ENCODE results near the gene DTD1.
"Not testable (repeated sequence)": the region's sequence is repeated elsewhere in the genome, so short reads cannot be mapped to it uniquely, and the experiment has no call there.

The DTD1 gene

GRCh38 chr20:18750735-18751134 lies 162.9 kb downstream of the DTD1 start:
- no peaks in the 10 kb centered on the region for H3K36me3 ChIP-seq (ENCODE audit: control insufficient read depth, insufficient read depth, low read length)
- no peak overlapping the region for H3K9ac ChIP-seq (ENCODE audit: low read depth, low read length)
- H3K27me3 ChIP-seq (ENCODE audit: control insufficient read depth, insufficient read depth, low read length): no peaks in the 10 kb centered on the region
- H3K4me3 ChIP-seq (ENCODE audit: low read depth, low read length): no peak overlapping the region
- no peaks in the 10 kb centered on the region for H3K9me3 ChIP-seq (ENCODE audit: control insufficient read depth, insufficient read depth, low read length)
- no peaks in the 10 kb centered on the region for H3K4me1 ChIP-seq (ENCODE audit: control insufficient read depth, insufficient read depth, low read length)

DNA sequence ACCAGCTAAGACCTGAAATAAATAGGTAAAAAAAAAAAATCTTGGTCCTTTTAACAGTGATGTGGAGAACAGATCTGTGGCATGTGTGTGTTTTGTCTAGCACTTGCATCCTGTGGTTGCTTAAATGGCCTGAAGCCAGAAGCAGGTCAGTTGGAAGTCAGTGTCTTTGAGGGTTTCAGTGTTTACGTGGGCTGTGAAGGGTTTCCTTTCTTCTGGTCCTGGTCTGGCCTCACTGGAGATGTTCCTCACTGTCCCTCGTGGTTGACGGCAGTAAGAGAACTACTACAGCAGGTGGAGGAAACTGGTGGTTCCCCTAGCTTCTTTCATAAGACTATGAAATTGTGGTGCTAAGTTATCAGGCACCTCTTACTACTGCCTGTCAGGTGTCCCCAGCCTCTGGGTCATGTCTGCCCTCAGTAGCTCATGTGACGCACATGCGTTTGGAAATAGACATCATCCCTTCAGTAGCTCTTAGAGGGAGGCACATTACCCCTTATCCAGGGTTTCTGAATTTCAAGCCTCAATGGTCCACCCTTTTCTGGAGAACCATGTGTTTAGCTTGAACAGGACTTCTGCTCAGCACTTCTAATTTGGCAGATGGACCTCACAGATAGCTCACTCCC lies 166.3 kb downstream of the DTD1 start:
- no peaks in the 10 kb centered on the region for H3K36me3 ChIP-seq (ENCODE audit: control insufficient read depth, insufficient read depth, low read length)
- no peak overlapping the region for H3K9ac ChIP-seq (ENCODE audit: low read depth, low read length)
- no peaks in the 10 kb centered on the region for H3K27me3 ChIP-seq (ENCODE audit: control insufficient read depth, insufficient read depth, low read length)
- no peak overlapping the region for H3K4me3 ChIP-seq (ENCODE audit: low read depth, low read length)
- H3K4me1 ChIP-seq (ENCODE audit: control insufficient read depth, insufficient read depth, low read length): no peaks in the 10 kb centered on the region
- H3K9me3 ChIP-seq (ENCODE audit: control insufficient read depth, insufficient read depth, low read length): no peaks in the 10 kb centered on the region

DNA sequence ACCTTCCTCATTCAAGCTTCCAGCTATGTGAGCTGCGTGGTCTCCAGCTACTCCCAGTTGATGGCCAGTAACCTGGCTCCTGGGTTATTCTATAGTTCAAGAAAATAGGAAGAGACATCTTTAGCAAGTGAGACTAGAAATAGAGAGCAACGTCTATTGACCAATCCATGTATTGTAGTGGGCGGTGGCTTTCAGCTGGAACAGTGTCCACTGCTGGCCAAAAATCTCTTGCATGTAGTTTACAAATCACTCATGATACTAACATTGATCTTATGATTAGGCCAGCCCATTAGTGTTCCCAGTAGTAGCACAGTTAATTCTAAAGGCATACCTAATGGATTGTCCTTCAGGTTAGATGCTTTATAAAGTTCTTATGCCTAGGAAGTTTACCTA lies 166.8 kb downstream of the DTD1 start:
- H3K4me1 ChIP-seq (ENCODE audit: control insufficient read depth, insufficient read depth, low read length): no peaks in the 10 kb centered on the region
- H3K9me3 ChIP-seq (ENCODE audit: control insufficient read depth, insufficient read depth, low read length): no peaks in the 10 kb centered on the region
- no peaks in the 10 kb centered on the region for H3K27me3 ChIP-seq (ENCODE audit: control insufficient read depth, insufficient read depth, low read length)
- no peak overlapping the region for H3K9ac ChIP-seq (ENCODE audit: low read depth, low read length)
- H3K36me3 ChIP-seq (ENCODE audit: control insufficient read depth, insufficient read depth, low read length): no peaks in the 10 kb centered on the region
- no peak overlapping the region for H3K4me3 ChIP-seq (ENCODE audit: low read depth, low read length)

DNA sequence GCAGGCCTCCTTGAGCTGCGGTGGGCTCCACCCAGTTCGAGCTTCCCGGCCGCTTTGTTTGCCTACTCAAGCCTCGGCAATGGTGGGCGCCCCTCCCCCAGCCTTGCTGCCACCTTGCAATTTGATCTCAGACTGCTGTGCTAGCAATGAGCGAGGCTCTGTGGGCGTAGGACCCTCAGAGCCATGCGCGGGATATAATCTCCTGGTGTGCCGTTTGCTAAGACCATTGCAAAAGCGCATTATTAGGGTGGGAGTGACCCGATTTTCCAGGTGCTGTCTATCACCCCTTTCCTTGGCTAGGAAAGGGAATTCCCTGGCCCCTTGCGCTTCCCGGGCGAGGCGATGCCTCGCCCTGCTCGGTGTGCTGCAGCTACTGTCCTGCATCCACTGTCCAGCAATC lies 173.0 kb downstream of the DTD1 start:
- H3K36me3 ChIP-seq (ENCODE audit: control insufficient read depth, insufficient read depth, low read length); H3K4me1 ChIP-seq (ENCODE audit: control insufficient read depth, insufficient read depth, low read length); H3K4me3 ChIP-seq (ENCODE audit: low read depth, low read length); H3K9me3 ChIP-seq (ENCODE audit: control insufficient read depth, insufficient read depth, low read length); H3K9ac ChIP-seq (ENCODE audit: low read depth, low read length); H3K27me3 ChIP-seq (ENCODE audit: control insufficient read depth, insufficient read depth, low read length): not testable (repeated sequence)

DNA sequence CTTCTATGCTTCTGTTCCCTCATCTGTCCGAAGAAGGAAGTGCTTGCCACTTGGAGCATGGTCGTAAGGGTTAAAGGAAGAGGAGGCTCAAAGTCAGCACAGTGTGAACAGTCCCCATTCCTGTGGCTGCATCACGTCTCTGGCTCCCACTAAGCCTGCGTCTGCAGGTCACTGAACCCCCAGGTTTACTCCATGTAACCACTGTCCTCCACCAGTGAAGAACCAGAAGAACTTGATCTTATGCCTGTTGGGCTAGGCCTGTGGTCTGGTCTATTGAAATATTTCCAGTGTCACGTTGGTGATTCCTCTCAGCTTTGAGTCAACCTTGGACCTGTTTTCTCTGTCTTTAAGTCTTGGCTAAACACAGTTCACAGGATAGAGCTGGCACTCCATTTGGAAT lies 179.8 kb downstream of the DTD1 start:
- Histone ChIP-seq H3K27me3 (ENCODE audit: control insufficient read depth, insufficient read depth, low read length) (no peaks in the 10 kb centered on the region), H3K9ac (ENCODE audit: low read depth, low read length) (no peak overlapping the region), H3K4me1 (ENCODE audit: control insufficient read depth, insufficient read depth, low read length) (no peaks in the 10 kb centered on the region), H3K4me3 (ENCODE audit: low read depth, low read length) (no peak overlapping the region), H3K9me3 (ENCODE audit: control insufficient read depth, insufficient read depth, low read length) (no peaks in the 10 kb centered on the region), H3K36me3 (ENCODE audit: control insufficient read depth, insufficient read depth, low read length) (no peaks in the 10 kb centered on the region)

GRCh38 chr20:18773566-18773965 lies 185.7 kb downstream of the DTD1 start:
- H3K36me3 ChIP-seq (ENCODE audit: control insufficient read depth, insufficient read depth, low read length): no peaks in the 10 kb centered on the region
- no peaks in the 10 kb centered on the region for H3K27me3 ChIP-seq (ENCODE audit: control insufficient read depth, insufficient read depth, low read length)
- no peak overlapping the region for H3K4me3 ChIP-seq (ENCODE audit: low read depth, low read length)
- H3K4me1 ChIP-seq (ENCODE audit: control insufficient read depth, insufficient read depth, low read length): no peaks in the 10 kb centered on the region
- H3K9ac ChIP-seq (ENCODE audit: low read depth, low read length): no peak overlapping the region
- H3K9me3 ChIP-seq (ENCODE audit: control insufficient read depth, insufficient read depth, low read length): no peaks in the 10 kb centered on the region

DNA sequence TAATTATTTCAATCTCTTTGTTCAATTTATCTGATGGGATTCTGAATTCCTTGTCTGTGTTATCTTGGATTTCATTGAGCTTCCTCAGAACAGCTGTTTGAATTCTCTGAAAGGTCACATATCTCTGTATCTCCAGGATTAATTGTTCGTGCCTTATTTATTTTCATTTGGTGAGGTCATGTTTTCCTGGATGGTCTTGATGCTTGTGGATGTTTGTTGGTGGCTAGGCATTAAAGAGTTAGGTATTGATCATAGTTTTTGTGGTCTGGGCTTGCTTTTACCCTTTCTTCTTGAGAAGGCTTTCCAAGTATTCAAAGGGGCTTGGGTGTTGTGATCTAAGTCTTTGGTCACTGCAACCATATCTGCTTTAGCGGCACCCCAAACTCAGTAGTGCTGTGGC lies 186.4 kb downstream of the DTD1 start:
- Histone ChIP-seq H3K36me3 (ENCODE audit: control insufficient read depth, insufficient read depth, low read length) (no peaks in the 10 kb centered on the region), H3K4me1 (ENCODE audit: control insufficient read depth, insufficient read depth, low read length) (no peaks in the 10 kb centered on the region), H3K9me3 (ENCODE audit: control insufficient read depth, insufficient read depth, low read length) (no peaks in the 10 kb centered on the region), H3K9ac (ENCODE audit: low read depth, low read length) (no peak overlapping the region), H3K27me3 (ENCODE audit: control insufficient read depth, insufficient read depth, low read length) (no peaks in the 10 kb centered on the region), H3K4me3 (ENCODE audit: low read depth, low read length) (no peak overlapping the region)

DNA sequence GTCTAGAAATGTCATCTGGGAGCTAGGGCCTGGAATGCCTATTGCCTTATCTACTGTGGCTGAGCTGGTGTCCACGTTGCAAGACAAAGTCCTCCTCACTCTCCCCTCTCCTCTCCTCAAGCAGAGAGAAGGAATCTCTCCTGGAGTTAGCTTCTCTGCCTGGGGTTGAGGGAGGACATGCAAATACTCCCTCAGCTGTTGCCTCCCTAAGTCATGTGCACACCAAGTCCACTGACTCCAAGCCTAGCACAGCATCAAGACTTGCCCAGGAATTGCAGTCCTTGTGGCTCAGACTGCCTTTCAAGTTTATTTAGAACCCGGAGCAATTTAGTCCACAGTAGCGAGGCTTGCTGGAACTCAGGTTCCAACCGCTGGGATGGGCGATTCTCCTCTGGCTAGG lies 187.8 kb downstream of the DTD1 start:
- Histone ChIP-seq H3K27me3 (ENCODE audit: control insufficient read depth, insufficient read depth, low read length) (no peaks in the 10 kb centered on the region), H3K4me1 (ENCODE audit: control insufficient read depth, insufficient read depth, low read length) (no peaks in the 10 kb centered on the region), H3K36me3 (ENCODE audit: control insufficient read depth, insufficient read depth, low read length) (no peaks in the 10 kb centered on the region), H3K9ac (ENCODE audit: low read depth, low read length) (no peak overlapping the region), H3K4me3 (ENCODE audit: low read depth, low read length) (no peak overlapping the region), H3K9me3 (ENCODE audit: control insufficient read depth, insufficient read depth, low read length) (no peaks in the 10 kb centered on the region)

DNA sequence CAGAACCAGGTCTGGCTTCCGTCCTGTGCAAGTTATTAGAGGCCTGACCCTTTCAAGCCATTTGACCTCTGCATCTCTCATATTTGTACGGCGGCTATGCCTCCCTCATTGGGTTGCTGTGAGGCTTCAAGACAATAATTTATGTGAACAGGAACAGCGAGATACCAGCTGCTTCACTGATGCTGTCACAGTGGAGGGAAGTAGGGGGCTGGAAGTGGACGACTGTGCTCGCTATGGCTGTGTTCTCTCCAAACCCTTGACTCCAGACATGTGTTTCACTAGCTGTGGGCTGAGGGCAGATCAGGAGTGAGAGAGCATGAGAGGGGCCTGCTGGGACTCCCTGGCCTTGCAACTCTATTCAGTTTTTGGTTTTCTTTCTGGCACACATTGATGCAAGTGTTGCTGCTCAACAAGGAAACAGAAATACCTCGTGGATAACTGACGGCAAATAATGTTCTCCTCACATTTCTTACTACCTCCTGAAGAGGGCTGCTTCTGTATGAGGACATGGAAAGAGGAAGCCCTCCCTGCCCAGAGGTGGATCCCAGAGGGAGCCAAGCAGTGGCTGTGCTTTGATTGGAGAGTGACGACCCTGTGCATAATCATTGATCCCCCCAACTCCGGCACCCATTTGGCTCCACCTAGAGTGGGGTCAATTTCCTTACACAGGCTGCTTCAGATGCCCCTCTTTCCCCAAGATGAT lies 191.0 kb downstream of the DTD1 start:
- no peaks in the 10 kb centered on the region for H3K9me3 ChIP-seq (ENCODE audit: control insufficient read depth, insufficient read depth, low read length)

GRCh38 chr20:18780385-18781130 lies 192.7 kb downstream of the DTD1 start:
- Histone ChIP-seq H3K27me3 (ENCODE audit: control insufficient read depth, insufficient read depth, low read length) (no peaks in the 10 kb centered on the region), H3K4me1 (ENCODE audit: control insufficient read depth, insufficient read depth, low read length) (no peaks in the 10 kb centered on the region), H3K36me3 (ENCODE audit: control insufficient read depth, insufficient read depth, low read length) (no peaks in the 10 kb centered on the region), H3K4me3 (ENCODE audit: low read depth, low read length) (no peak overlapping the region), H3K9ac (ENCODE audit: low read depth, low read length) (no peak overlapping the region), H3K9me3 (ENCODE audit: control insufficient read depth, insufficient read depth, low read length) (no peaks in the 10 kb centered on the region)

More for the DNA sequence above, 191.0 kb downstream of the DTD1 start:
- no peak overlapping the region for H3K4me3 ChIP-seq (ENCODE audit: low read depth, low read length)
- no peaks in the 10 kb centered on the region for H3K4me1 ChIP-seq (ENCODE audit: control insufficient read depth, insufficient read depth, low read length)
- H3K27me3 ChIP-seq (ENCODE audit: control insufficient read depth, insufficient read depth, low read length): no peaks in the 10 kb centered on the region
- no peak overlapping the region for H3K9ac ChIP-seq (ENCODE audit: low read depth, low read length)
- H3K36me3 ChIP-seq (ENCODE audit: control insufficient read depth, insufficient read depth, low read length): no peaks in the 10 kb centered on the region

GRCh38 chr20:18781509-18781908 lies 193.7 kb downstream of the DTD1 start:
- H3K36me3 ChIP-seq (ENCODE audit: control insufficient read depth, insufficient read depth, low read length): no peaks in the 10 kb centered on the region
- no peaks in the 10 kb centered on the region for H3K9me3 ChIP-seq (ENCODE audit: control insufficient read depth, insufficient read depth, low read length)
- no peak overlapping the region for H3K4me3 ChIP-seq (ENCODE audit: low read depth, low read length)
- H3K4me1 ChIP-seq (ENCODE audit: control insufficient read depth, insufficient read depth, low read length): no peaks in the 10 kb centered on the region
- no peak overlapping the region for H3K9ac ChIP-seq (ENCODE audit: low read depth, low read length)
- H3K27me3 ChIP-seq (ENCODE audit: control insufficient read depth, insufficient read depth, low read length): no peaks in the 10 kb centered on the region

GRCh38 chr20:18783385-18783959 lies 195.6 kb downstream of the DTD1 start:
- H3K36me3 ChIP-seq (ENCODE audit: control insufficient read depth, insufficient read depth, low read length): no peaks in the 10 kb centered on the region

More at GRCh38 chr20:18783385-18783959, 195.6 kb downstream of the DTD1 start:
- H3K4me3 ChIP-seq (ENCODE audit: low read depth, low read length): no peak overlapping the region
- H3K9me3 ChIP-seq (ENCODE audit: control insufficient read depth, insufficient read depth, low read length): no peaks in the 10 kb centered on the region
- H3K4me1 ChIP-seq (ENCODE audit: control insufficient read depth, insufficient read depth, low read length): no peaks in the 10 kb centered on the region
- no peak overlapping the region for H3K9ac ChIP-seq (ENCODE audit: low read depth, low read length)
- H3K27me3 ChIP-seq (ENCODE audit: control insufficient read depth, insufficient read depth, low read length): no peaks in the 10 kb centered on the region

Data from iPS-15b (cell line).